ENCODE results near the gene DNAJC19. TPM values are rescaled to one million over a fixed set of nuclear protein-coding genes. Genes with fewer than 3 reads are reported as not detected.
"Not testable (repeated sequence)": the region's sequence is repeated elsewhere in the genome, so short reads cannot be mapped to it uniquely, and the experiment has no call there.

DNAJC19 gene
- 51.8 TPM for total RNA-seq

- ATAC-seq (peak; percentile 99), DNase-seq (ENCODE audit: low spot score) (peak; percentile 93)
- intact Hi-C loops (cut with DNase I), result no loop called here
Measured at GRCh38 chr3:180989291-180990163, at the start of gene DNAJC19. Gene DNAJC19 (minus strand): TSS chr3:180989736. CDS start chr3:180989602, 134 bp downstream.

- DNase-seq (ENCODE audit: low spot score), result no peak
- no peak for ATAC-seq
- intact Hi-C loops (cut with DNase I), result no loop called here
Measured at GRCh38 chr3:181030948-181031347, 41.4 kb upstream of the DNAJC19 start.

- intact Hi-C loops (cut with DNase I), result no loop called here
- ATAC-seq, result no peak
- no peak for DNase-seq (ENCODE audit: low spot score)
Measured at GRCh38 chr3:181025204-181025603, 35.7 kb upstream of the DNAJC19 start.

- no peak for DNase-seq (ENCODE audit: low spot score)
- intact Hi-C loops (cut with DNase I), result no loop called here
- no peak for ATAC-seq
Measured at GRCh38 chr3:181017690-181018089, 28.2 kb upstream of the DNAJC19 start.

GRCh38 chr3:181009225-181009624 lies 19.7 kb upstream of the DNAJC19 start:
- no peak for ATAC-seq
- no peak for DNase-seq (ENCODE audit: low spot score)
- intact Hi-C loops (cut with DNase I), result no loop called here

- intact Hi-C loops (cut with DNase I), result no loop called here
- DNase-seq (ENCODE audit: low spot score) (no peak), ATAC-seq (no peak)
Measured at GRCh38 chr3:181008796-181009195, 19.3 kb upstream of the DNAJC19 start.

GRCh38 chr3:181007262-181007661 lies 17.7 kb upstream of the DNAJC19 start:
- intact Hi-C loops (cut with DNase I), result no loop called here

GRCh38 chr3:181006541-181006940 lies 17.0 kb upstream of the DNAJC19 start:
- intact Hi-C loops (cut with DNase I), result no loop called here
- DNase-seq (ENCODE audit: low spot score) (no peak), ATAC-seq (no peak)

More at GRCh38 chr3:181007262-181007661, 17.7 kb upstream of the DNAJC19 start:
- DNase-seq (ENCODE audit: low spot score), result no peak
- no peak for ATAC-seq

GRCh38 chr3:181003469-181003868 lies 13.9 kb upstream of the DNAJC19 start:
- ATAC-seq; DNase-seq (ENCODE audit: low spot score); intact Hi-C loops (cut with DNase I): not testable (repeated sequence)

- DNase-seq (ENCODE audit: low spot score); ATAC-seq; intact Hi-C loops (cut with DNase I): not testable (repeated sequence)
Measured at GRCh38 chr3:181002331-181002730, 12.8 kb upstream of the DNAJC19 start.

- ATAC-seq, result no peak
- intact Hi-C loops (cut with DNase I), result no loop called here
- no peak for DNase-seq (ENCODE audit: low spot score)
Measured at GRCh38 chr3:180996415-180996932, 6.9 kb upstream of the DNAJC19 start.

GRCh38 chr3:180990505-180990904 lies 969 bp upstream of the DNAJC19 start:
- ATAC-seq (no peak), DNase-seq (ENCODE audit: low spot score) (no peak)
- intact Hi-C loops (cut with DNase I), result no loop called here

GRCh38 chr3:180987344-180987743 lies 2.2 kb downstream of the DNAJC19 start:
- intact Hi-C loops (cut with DNase I), result no loop called here
- no peak for ATAC-seq
- DNase-seq (ENCODE audit: low spot score), result no peak

- ATAC-seq; DNase-seq (ENCODE audit: low spot score); intact Hi-C loops (cut with DNase I): not testable (repeated sequence)
Measured at GRCh38 chr3:180986366-180986765, 3.2 kb downstream of the DNAJC19 start.

- no peak for ATAC-seq
- intact Hi-C loops (cut with DNase I), result no loop called here
Measured at GRCh38 chr3:180983136-180983535, 6.4 kb downstream of the DNAJC19 start.

GRCh38 chr3:180981912-180982311 lies 7.6 kb downstream of the DNAJC19 start:
- DNase-seq (ENCODE audit: low spot score) (no peak), ATAC-seq (no peak)
- intact Hi-C loops (cut with DNase I), result no loop called here

More at GRCh38 chr3:180983136-180983535, 6.4 kb downstream of the DNAJC19 start:
- DNase-seq (ENCODE audit: low spot score), result no peak

- intact Hi-C loops (cut with DNase I), result no loop called here
- ATAC-seq, result no peak
- no peak for DNase-seq (ENCODE audit: low spot score)
Measured at GRCh38 chr3:180980611-180981010, 8.9 kb downstream of the DNAJC19 start.

GRCh38 chr3:180979961-180980360 lies 9.6 kb downstream of the DNAJC19 start:
- intact Hi-C loops (cut with DNase I), result no loop called here
- no peak for ATAC-seq
- no peak for DNase-seq (ENCODE audit: low spot score)

GRCh38 chr3:180977498-180977897 lies 12.0 kb downstream of the DNAJC19 start:
- DNase-seq (ENCODE audit: low spot score) (no peak), ATAC-seq (no peak)
- intact Hi-C loops (cut with DNase I), result no loop called here

- intact Hi-C loops (cut with DNase I), result no loop called here
- no peak for ATAC-seq
- DNase-seq (ENCODE audit: low spot score), result no peak
Measured at GRCh38 chr3:180974286-180974685, 15.2 kb downstream of the DNAJC19 start.

All from sciatic nerve (tissue), 2 donors.